ENCODE results near the gene SYT3. TPM values are rescaled to one million over a fixed set of nuclear protein-coding genes. Genes with fewer than 3 reads are reported as not detected.
A peak's percentile ranks its signal among the peaks of the same experiment; 100 is the strongest.

The SYT3 gene
- total RNA-seq, 1 experiment from 2014 or later = 14.6 TPM

DNA sequence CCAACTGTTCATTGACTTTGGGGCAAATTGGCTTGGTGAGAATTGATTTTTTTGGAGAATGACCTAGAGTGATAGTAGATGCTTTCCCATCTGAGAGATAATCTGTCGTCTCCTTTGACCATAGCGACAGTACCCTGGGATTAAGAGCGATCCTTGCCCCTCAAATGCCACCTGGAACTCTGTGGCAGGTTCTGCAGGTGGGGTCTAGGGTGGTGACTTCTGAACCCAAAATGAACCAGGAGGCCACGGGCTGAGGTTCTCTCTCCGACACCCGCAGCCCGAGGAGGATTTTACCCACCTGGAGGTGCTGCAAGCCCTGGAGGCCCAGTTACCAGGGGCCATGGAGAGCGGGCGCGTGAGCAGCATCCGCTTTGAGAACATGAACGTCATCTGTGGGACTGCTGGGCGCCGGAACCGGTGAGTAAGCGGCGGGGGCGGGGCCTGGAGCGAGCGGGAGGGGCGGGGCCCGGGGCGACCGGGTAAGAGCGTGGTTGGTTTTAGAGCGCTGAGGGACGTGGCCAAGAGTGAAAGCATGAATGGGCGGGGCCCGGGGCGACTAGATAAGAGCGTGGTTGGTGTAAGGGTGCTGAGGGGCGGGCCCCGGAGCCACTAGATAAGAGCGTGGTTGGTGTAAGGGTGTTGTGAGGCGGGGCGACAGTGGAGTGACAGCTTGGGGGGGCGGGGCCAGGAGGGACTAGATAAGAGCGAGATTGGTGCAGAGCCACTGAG lies 18.2 kb upstream of the SYT3 start (continued):
- TF ChIP-seq E2F4 (CRISPR knock-in tag; IDR thresholded peaks at IDR 0.05; ENCODE audit: borderline replicate concordance, low read depth) (no peak), NFYB (CRISPR knock-in tag; conservative IDR thresholded peaks at IDR 0.05; ENCODE audit: low read depth) (peak; percentile 64)
- TF ChIP-seq, protein P1, sequence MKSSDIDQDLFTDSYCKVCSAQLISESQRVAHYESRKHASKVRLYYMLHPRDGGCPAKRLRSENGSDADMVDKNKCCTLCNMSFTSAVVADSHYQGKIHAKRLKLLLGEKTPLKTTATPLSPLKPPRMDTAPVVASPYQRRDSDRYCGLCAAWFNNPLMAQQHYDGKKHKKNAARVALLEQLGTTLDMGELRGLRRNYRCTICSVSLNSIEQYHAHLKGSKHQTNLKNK (CRISPR knock-in tag; IDR thresholded peaks at IDR 0.05) = no peak

DNA sequence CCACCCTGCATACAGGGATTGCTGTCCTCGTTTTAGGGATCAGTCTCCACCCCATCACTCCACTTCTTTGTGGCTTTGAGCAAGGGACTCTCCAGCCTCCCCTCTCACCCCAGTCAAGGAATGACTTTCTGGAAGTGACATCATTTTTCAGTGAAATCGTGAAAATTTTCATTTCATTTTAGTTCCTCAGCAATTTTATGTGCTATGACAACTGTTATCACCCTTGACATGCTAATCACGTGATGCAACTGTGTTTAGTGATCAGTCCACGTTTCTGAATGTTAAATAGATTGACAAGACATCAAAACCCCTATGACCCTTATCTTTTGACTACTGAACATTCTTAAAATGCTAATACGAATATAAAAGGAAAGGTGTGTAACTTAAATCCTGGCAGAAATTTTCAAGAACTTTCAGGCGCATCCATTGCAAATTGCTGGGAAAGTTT lies 17.6 kb upstream of the SYT3 start:
- peak overlapping the region; percentile 99 for H3K4me3 Mint-ChIP-seq
- H3K9me3 Mint-ChIP-seq = peaks cover 9% of the 10 kb centered on the region
- TF ChIP-seq, protein P2, sequence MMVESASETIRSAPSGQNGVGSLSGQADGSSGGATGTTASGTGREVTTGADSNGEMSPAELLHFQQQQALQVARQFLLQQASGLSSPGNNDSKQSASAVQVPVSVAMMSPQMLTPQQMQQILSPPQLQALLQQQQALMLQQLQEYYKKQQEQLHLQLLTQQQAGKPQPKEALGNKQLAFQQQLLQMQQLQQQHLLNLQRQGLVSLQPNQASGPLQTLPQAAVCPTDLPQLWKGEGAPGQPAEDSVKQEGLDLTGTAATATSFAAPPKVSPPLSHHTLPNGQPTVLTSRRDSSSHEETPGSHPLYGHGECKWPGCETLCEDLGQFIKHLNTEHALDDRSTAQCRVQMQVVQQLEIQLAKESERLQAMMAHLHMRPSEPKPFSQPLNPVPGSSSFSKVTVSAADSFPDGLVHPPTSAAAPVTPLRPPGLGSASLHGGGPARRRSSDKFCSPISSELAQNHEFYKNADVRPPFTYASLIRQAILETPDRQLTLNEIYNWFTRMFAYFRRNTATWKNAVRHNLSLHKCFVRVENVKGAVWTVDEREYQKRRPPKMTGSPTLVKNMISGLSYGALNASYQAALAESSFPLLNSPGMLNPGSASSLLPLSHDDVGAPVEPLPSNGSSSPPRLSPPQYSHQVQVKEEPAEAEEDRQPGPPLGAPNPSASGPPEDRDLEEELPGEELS (CRISPR knock-in tag; IDR thresholded peaks at IDR 0.05) = no peak
- TF ChIP-seq FOXJ3 (CRISPR knock-in tag; IDR thresholded peaks at IDR 0.05; ENCODE audit: borderline replicate concordance) = no peak
- no peak for TF ChIP-seq ETV6 (CRISPR knock-in tag; IDR thresholded peaks at IDR 0.05)
- no peak for TF ChIP-seq ZNF423 (CRISPR knock-in tag; IDR thresholded peaks at IDR 0.05)
- no peak for TF ChIP-seq ARID4B (CRISPR knock-in tag; IDR thresholded peaks at IDR 0.05; ENCODE audit: borderline replicate concordance)
- TF ChIP-seq HMGXB4 (CRISPR knock-in tag; IDR thresholded peaks at IDR 0.05) = no peak
- no peak for TF ChIP-seq STAT6 (CRISPR knock-in tag; conservative IDR thresholded peaks at IDR 0.05; ENCODE audit: low read depth)
- no peak for TF ChIP-seq MLX (CRISPR knock-in tag; IDR thresholded peaks at IDR 0.05)
- no peak for TF ChIP-seq JUN (CRISPR knock-in tag; IDR thresholded peaks at IDR 0.05)
- TF ChIP-seq FOXK1 (CRISPR knock-in tag; IDR thresholded peaks at IDR 0.05) = no peak
- TF ChIP-seq PRDM15 (CRISPR knock-in tag; IDR thresholded peaks at IDR 0.05) = no peak
- no peak for TF ChIP-seq USF1 (CRISPR knock-in tag; IDR thresholded peaks at IDR 0.05)
- ChIA-PET CTCF (no interaction called here), POLR2A (no interaction called here)
- ATAC-seq = no peak
- H3K27ac Mint-ChIP-seq = peak overlapping the region; percentile 90
- H3K27me3 Mint-ChIP-seq (ENCODE audit: low read depth) = peaks cover 52% of the 10 kb centered on the region
- H3K36me3 Mint-ChIP-seq = no peaks in the 10 kb centered on the region
- no peak for DNase-seq (ENCODE audit: low spot score)
- peaks cover 36% of the 10 kb centered on the region for H3K4me1 Mint-ChIP-seq
